ENCODE data around the gene VPS13C. TPM values are rescaled to one million over a fixed set of nuclear protein-coding genes. Genes with fewer than 3 reads are reported as not detected.

Gene VPS13C
- total and polyA plus RNA-seq, 2 donors (not counting 1 experiment from before 2014, with no cell fraction given): 40.0 to 236 TPM

DNA sequence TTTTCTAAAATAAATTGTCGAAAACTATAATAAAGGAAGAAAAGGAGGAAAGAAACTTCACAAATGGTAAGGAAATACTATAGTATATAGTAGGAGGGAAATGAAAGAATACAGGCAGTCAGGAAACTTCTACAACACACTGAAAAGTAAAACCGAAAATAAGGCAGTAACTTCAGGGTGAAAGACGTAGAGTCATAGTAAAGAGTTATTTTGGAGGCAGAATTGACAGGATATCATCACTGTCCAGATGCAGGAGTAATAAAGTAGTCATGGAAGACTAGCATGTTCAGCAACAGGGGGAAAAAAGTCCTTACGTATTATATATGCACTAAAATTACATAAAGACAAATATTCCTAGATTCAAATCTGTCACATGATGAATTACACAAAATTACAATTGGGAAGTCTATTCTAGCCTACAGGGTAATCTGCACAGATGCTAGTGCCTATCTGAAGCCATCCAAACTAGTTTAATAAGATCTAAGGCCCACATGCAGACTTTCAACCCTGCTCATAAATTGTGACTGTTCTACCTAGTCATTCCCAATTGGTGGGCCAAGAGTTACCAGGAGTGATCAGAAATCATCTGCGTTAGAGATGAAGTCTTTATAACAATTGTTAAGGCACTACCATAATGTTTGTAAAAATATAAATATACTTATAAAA is 14.0 kb downstream of the VPS13C start:
- Histone ChIP-seq H3K36me3 (replicated peaks in 1 of 2; ENCODE audit: control extremely low read depth in 1 of 2, control insufficient read depth in 1 of 2, extremely low read depth in 1 of 2, insufficient read depth in 2 of 2, low read length in 1 of 2) (peaks cover 2 to 12% of the 10 kb centered on the region in 2 experiments), H3K4me2 (replicated peaks; ENCODE audit: low read depth, low read length, poor library complexity, severe bottlenecking) (peak overlapping the region; percentile 53), H3K27ac (ENCODE audit: low read length in 2 of 2) (peak overlapping the region; percentile 25 to 70), H3K79me2 (ENCODE audit: control insufficient read depth, insufficient read depth, low read length) (peaks cover 74% of the 10 kb centered on the region), H3K9ac (ENCODE audit: low read length) (peak overlapping the region; percentile 21), H2AFZ (ENCODE audit: insufficient read depth, low read depth, low read length, poor library complexity, severe bottlenecking) (no peak overlapping the region), H3K27me3 (replicated peaks in 1 of 4; ENCODE audit: control extremely low read depth in 1 of 4, control insufficient read depth in 3 of 4, insufficient read depth in 4 of 4, low read length in 3 of 4) (no peaks in the 10 kb centered on the region), H3K4me1 (ENCODE audit: control insufficient read depth in 2 of 2, insufficient read depth in 2 of 2, low read length in 2 of 2) (peaks cover 19 to 28% of the 10 kb centered on the region in 2 donors), H3K4me3 (ENCODE audit: control extremely low read depth in 1 of 5, extremely low read depth in 1 of 5, insufficient read depth in 1 of 5, low read depth in 2 of 5, low read length in 4 of 5) (peak overlapping the region in 2 of 5 experiments; percentile 14 to 39), H4K20me1 (ENCODE audit: control insufficient read depth, insufficient read depth, low read length, poor library complexity, severe bottlenecking) (peaks cover 50% of the 10 kb centered on the region), H3K9me3 (ENCODE audit: control extremely low read depth in 1 of 3, control insufficient read depth in 2 of 3, insufficient read depth in 1 of 3, low read length in 2 of 3) (peaks cover 0 to 1% (median 0%) of the 10 kb centered on the region in 3 donors)
- Mint-ChIP-seq H3K27me3 (no peaks in the 10 kb centered on the region), H3K27ac (peak overlapping the region; percentile 66), H3K4me1 (peaks cover 40% of the 10 kb centered on the region), H3K9me3 (ENCODE audit: insufficient read depth) (no peaks in the 10 kb centered on the region), H3K4me3 (peak overlapping the region; percentile 77)
- ATAC-seq (ENCODE audit: low read depth) (peak; percentile 41), DNase-seq (no peak)
- ChIA-PET CTCF (interaction anchor here (1.3 to 1.7 kb wide), 2 partner anchors 14 to 21 kb away, joined by 4 to 7 read pairs; partner anchors contain the start of genes C2CD4A and VPS13C), POLR2A (no interaction called here)
- intact Hi-C loops (cut with micrococcal nuclease): loop anchor here (1.0 to 2.0 kb wide), 2 partner anchors 13 to 19 kb away; no protein-coding TSS in a partner anchor
- TF ChIP-seq, protein P1, sequence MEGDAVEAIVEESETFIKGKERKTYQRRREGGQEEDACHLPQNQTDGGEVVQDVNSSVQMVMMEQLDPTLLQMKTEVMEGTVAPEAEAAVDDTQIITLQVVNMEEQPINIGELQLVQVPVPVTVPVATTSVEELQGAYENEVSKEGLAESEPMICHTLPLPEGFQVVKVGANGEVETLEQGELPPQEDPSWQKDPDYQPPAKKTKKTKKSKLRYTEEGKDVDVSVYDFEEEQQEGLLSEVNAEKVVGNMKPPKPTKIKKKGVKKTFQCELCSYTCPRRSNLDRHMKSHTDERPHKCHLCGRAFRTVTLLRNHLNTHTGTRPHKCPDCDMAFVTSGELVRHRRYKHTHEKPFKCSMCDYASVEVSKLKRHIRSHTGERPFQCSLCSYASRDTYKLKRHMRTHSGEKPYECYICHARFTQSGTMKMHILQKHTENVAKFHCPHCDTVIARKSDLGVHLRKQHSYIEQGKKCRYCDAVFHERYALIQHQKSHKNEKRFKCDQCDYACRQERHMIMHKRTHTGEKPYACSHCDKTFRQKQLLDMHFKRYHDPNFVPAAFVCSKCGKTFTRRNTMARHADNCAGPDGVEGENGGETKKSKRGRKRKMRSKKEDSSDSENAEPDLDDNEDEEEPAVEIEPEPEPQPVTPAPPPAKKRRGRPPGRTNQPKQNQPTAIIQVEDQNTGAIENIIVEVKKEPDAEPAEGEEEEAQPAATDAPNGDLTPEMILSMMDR (IDR thresholded peaks at IDR 0.05): no peak
- no peak for TF ChIP-seq EZH2 (IDR thresholded peaks at IDR 0.05; ENCODE audit: borderline replicate concordance, insufficient read depth, low read depth, low read length, poor library complexity, severe bottlenecking)
- WGBS (ENCODE audit: insufficient coverage): no CpG with 5 or more reads among the region's 5 CpGs

DNA sequence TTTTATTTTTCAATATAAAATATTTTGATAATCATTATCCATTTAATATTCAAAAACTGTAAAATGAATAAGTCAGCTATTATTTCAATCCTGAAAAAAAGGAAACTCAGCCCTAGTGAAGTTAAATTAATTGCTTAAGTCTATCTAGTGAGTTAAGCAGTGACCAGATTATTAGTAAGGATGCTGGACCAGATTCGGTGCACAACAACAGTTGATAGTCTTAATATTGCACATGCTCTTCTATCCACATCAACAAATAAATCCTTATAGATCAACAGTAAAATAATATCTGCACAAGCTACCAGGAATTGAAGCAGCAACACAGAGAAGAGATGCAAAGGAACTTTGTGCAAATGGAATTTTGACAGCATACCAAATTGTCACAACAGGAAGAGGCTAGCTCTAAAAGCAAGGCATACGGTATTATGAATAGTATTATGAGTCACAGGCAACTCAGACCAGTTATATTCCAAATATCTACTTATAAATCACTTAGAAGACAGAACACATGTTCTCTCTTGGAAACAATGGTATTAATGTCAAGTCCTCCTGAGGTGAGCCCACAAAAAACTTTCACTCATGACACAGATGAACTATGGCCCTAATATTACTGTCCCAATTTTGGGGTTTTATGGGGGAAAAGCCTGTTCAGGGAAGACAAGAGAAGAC is 24.9 kb downstream of the VPS13C start:
- Histone ChIP-seq H3K4me2 (replicated peaks; ENCODE audit: low read depth, low read length, poor library complexity, severe bottlenecking) (no peak overlapping the region), H3K27ac (ENCODE audit: low read length in 2 of 2) (no peak overlapping the region), H3K27me3 (replicated peaks in 1 of 4; ENCODE audit: control extremely low read depth in 1 of 4, control insufficient read depth in 3 of 4, insufficient read depth in 4 of 4, low read length in 3 of 4) (no peaks in the 10 kb centered on the region), H3K9ac (ENCODE audit: low read length) (no peak overlapping the region), H3K4me3 (ENCODE audit: control extremely low read depth in 1 of 5, extremely low read depth in 1 of 5, insufficient read depth in 1 of 5, low read depth in 2 of 5, low read length in 4 of 5) (no peak overlapping the region), H4K20me1 (ENCODE audit: control insufficient read depth, insufficient read depth, low read length, poor library complexity, severe bottlenecking) (peaks cover 6% of the 10 kb centered on the region), H3K9me3 (ENCODE audit: control extremely low read depth in 1 of 3, control insufficient read depth in 2 of 3, insufficient read depth in 1 of 3, low read length in 2 of 3) (no peaks in the 10 kb centered on the region), H3K79me2 (ENCODE audit: control insufficient read depth, insufficient read depth, low read length) (peaks cover 37% of the 10 kb centered on the region), H3K4me1 (ENCODE audit: control insufficient read depth in 2 of 2, insufficient read depth in 2 of 2, low read length in 2 of 2) (no peaks in the 10 kb centered on the region), H3K36me3 (replicated peaks in 1 of 2; ENCODE audit: control extremely low read depth in 1 of 2, control insufficient read depth in 1 of 2, extremely low read depth in 1 of 2, insufficient read depth in 2 of 2, low read length in 1 of 2) (peaks cover 18 to 40% of the 10 kb centered on the region in 2 experiments), H2AFZ (ENCODE audit: insufficient read depth, low read depth, low read length, poor library complexity, severe bottlenecking) (no peak overlapping the region)
- ChIA-PET CTCF (no interaction called here), POLR2A (no interaction called here)
- Mint-ChIP-seq H3K27ac (no peak overlapping the region), H3K27me3 (no peaks in the 10 kb centered on the region), H3K9me3 (ENCODE audit: insufficient read depth) (no peaks in the 10 kb centered on the region), H3K4me1 (peaks cover 6% of the 10 kb centered on the region), H3K4me3 (no peak overlapping the region)
- ATAC-seq (ENCODE audit: low read depth) (no peak), DNase-seq (no peak)
- no CpG with 5 or more reads among the region's 2 CpGs for WGBS (ENCODE audit: insufficient coverage)
- intact Hi-C loops (cut with micrococcal nuclease): loop anchor here (2.0 kb wide), 1 partner anchor 17 kb away; no protein-coding TSS in a partner anchor
- TF ChIP-seq EZH2 (IDR thresholded peaks at IDR 0.05; ENCODE audit: borderline replicate concordance, insufficient read depth, low read depth, low read length, poor library complexity, severe bottlenecking): no peak
- TF ChIP-seq, protein P1 (IDR thresholded peaks at IDR 0.05): no peak
